ENCODE measurements around the gene GDPD2.
A peak's percentile ranks its signal among the peaks of the same experiment; 100 is the strongest.

The GDPD2 gene

GRCh38 chrX:70437011-70437410 lies 13.9 kb downstream of the GDPD2 start:
- DNase-seq (ENCODE audit: low read depth in 2 of 2) = no peak

- DNase-seq (ENCODE audit: low read depth in 2 of 2) = no peak
Observed at GRCh38 chrX:70437921-70438665, 15.0 kb downstream of the GDPD2 start.

GRCh38 chrX:70439016-70439415 lies 15.9 kb downstream of the GDPD2 start:
- no peak for DNase-seq (ENCODE audit: low read depth in 2 of 2)

GRCh38 chrX:70442224-70442623 lies 19.1 kb downstream of the GDPD2 start:
- no peak for DNase-seq (ENCODE audit: low read depth in 2 of 2)

- peak in 1 of 2 donors; percentile 10 for DNase-seq (ENCODE audit: low read depth in 2 of 2)
Observed at GRCh38 chrX:70444326-70444945, 21.3 kb downstream of the GDPD2 start, which contains the start of gene DLG3. TSS of gene DLG3 (plus strand) at chrX:70444835. CDS start at chrX:70445202, 367 bp downstream.

- DNase-seq (ENCODE audit: low read depth in 2 of 2) = no peak
Observed at GRCh38 chrX:70444946-70445656, 22.0 kb downstream of the GDPD2 start.

- DNase-seq (ENCODE audit: low read depth in 2 of 2) = no peak
Observed at GRCh38 chrX:70445951-70446350, 22.8 kb downstream of the GDPD2 start.

- no peak for DNase-seq (ENCODE audit: low read depth in 2 of 2)
Observed at GRCh38 chrX:70446380-70447350, 23.6 kb downstream of the GDPD2 start.

- no peak for DNase-seq (ENCODE audit: low read depth in 2 of 2)
Observed at GRCh38 chrX:70449457-70449966, 26.4 kb downstream of the GDPD2 start.

- peak; percentile 29 to 40 for DNase-seq (ENCODE audit: low read depth in 2 of 2)
Observed at GRCh38 chrX:70452143-70452733, 29.1 kb downstream of the GDPD2 start.

- no peak for DNase-seq (ENCODE audit: low read depth in 2 of 2)
Observed at GRCh38 chrX:70453024-70453618, 30.0 kb downstream of the GDPD2 start.

- peak; percentile 26 to 38 for DNase-seq (ENCODE audit: low read depth in 2 of 2)
Observed at GRCh38 chrX:70454441-70455365, 31.6 kb downstream of the GDPD2 start.

- no peak for DNase-seq (ENCODE audit: low read depth in 2 of 2)
Observed at GRCh38 chrX:70455366-70456202, 32.5 kb downstream of the GDPD2 start.

GRCh38 chrX:70456256-70456655 lies 33.1 kb downstream of the GDPD2 start:
- DNase-seq (ENCODE audit: low read depth in 2 of 2) = no peak

GRCh38 chrX:70461026-70461425 lies 37.9 kb downstream of the GDPD2 start:
- no peak for DNase-seq (ENCODE audit: low read depth in 2 of 2)

- no peak for DNase-seq (ENCODE audit: low read depth in 2 of 2)
Observed at GRCh38 chrX:70464051-70464450, 40.9 kb downstream of the GDPD2 start.

GRCh38 chrX:70466968-70467367 lies 43.9 kb downstream of the GDPD2 start:
- DNase-seq (ENCODE audit: low read depth in 2 of 2) = no peak

- no peak for DNase-seq (ENCODE audit: low read depth in 2 of 2)
Observed at GRCh38 chrX:70468709-70469108, 45.6 kb downstream of the GDPD2 start.

Measured in stimulated activated CD8-positive, alpha-beta memory T cell treated with anti-CD3 and anti-CD28 coated beads, Interleukin-7, amount 100 ng/mL, for 4 hours (primary cell).